NOMO-1 (cell line): ENCODE measurements around the gene PIGZ.
"Not testable (repeated sequence)": the region's sequence is repeated elsewhere in the genome, so short reads cannot be mapped to it uniquely, and the experiment has no call there.

ENCODE experiments used
- DNase-seq, 2 experiments: peaks; one replicate each; lab custom pipeline; 2025; ENCODE audit not compliant: unreplicated experiment in 2 of 2; lab: John Stamatoyannopoulos, UW

Gene PIGZ

DNA sequence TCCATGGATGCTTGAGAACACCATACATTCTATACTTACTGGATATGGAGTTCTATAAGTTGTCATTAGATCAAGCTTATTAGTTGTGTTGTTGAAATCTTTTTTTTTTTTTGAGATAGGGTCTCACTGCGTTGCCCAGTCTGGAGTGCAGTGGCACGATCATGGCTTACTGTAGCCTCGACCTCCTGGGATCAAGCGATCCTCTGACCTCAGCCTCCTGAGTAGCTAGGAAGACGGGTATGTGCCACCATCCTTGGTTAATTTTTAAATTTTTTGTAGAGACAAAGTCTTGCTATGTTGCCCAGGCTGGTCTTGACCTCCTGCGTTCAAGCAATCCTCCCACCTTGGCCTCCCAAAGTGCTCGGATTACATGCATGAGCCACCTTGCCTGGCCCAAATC, 13.8 kb downstream of the PIGZ start:
- DNase-seq = no peak

DNA sequence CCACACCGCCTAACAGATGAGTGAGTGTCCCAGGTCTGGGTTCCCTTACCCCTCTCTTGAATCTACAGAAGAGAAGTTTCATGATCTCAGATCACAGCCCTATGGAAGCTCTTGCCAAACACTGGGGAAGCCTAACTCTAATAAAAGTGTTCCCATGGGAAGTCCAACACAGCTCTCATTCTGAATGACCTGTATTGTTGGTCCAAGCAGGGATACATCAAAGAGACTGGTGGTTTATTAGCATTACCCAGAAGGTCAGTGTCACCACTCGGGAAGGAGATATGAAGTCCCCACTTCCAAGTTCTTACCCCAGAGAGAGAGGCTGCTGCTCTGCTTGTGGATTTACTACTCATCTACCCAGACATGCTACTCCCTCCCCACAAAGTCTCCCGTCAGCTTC, 17.3 kb downstream of the PIGZ start:
- no peak for DNase-seq

DNA sequence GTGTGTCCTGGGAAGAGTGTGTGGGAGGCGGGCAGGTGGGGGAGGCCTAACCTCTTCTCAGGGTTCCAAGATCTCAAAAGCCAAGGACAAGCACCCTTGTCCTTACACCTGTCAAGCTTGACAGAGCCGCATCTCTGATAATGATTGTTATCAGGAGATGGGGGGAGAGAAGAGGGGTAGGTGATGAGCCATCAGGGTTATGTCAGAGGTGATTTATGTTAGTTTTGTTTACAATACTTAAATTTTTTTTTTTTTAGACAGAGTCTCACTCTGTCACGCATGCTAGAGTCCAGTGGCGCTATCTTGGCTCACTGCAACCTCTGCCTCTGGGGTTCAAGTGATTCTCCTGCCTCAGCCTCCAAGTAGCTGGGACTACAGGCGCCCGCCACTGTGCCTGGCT, 18.9 kb downstream of the PIGZ start:
- no peak for DNase-seq

DNA sequence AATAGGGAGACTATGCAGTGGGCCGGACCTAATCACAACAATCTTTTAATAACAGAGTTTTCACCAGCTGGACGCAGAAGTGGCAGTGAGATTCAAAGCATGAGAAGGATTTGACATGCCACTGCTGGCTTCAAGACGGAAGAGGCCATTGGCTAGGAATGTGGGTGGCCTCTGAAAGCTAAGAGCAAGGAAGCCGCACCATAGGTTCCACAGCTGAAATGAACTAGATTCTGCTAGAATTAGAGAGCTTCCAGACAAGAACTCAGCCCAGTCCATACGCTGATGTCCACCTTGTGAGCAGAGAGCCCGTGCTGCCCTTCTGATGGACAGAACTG, 19.4 kb downstream of the PIGZ start:
- no peak for DNase-seq

DNA sequence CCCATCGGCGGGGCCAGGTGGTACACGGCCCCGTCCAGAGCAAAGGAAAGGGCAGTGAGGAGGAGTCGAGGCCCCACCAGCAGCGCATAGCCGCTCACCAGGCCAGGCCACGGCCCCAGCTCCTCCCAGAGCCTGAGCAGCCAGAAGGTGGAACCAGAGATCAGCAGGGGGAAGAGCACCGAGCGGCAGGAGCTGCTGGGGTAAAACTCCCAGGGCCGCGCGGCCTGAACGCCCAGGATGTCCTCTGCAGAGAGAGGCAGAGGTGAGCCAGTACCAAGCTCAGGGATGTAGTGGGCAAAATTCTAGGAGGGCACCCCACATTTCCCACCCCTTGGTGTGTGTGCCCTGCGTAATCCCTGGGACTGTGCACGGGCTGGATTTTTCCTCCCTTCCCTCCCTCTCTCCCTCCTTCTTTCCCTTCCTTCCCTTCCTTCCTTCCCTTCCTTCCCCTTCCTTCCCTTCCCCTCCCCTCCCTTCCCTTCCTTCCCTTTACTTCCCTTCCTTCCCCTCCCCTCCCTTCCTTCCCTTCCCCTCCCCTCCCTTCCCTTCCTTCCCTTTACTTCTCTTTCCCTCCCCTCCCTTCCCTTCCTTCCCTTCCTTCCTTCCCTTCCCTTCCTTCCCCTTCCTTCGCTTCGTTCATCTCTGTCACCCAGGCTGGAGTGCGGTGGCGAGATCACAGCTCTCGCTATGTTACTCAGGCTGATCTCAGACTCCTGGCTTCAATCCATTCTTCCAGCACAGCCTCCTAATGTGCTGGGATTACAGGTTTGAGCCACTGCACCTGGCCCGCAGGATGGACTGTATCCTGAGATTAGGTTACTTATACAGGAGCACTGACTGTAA, 20.0 kb downstream of the PIGZ start:
- DNase-seq = no peak

DNA sequence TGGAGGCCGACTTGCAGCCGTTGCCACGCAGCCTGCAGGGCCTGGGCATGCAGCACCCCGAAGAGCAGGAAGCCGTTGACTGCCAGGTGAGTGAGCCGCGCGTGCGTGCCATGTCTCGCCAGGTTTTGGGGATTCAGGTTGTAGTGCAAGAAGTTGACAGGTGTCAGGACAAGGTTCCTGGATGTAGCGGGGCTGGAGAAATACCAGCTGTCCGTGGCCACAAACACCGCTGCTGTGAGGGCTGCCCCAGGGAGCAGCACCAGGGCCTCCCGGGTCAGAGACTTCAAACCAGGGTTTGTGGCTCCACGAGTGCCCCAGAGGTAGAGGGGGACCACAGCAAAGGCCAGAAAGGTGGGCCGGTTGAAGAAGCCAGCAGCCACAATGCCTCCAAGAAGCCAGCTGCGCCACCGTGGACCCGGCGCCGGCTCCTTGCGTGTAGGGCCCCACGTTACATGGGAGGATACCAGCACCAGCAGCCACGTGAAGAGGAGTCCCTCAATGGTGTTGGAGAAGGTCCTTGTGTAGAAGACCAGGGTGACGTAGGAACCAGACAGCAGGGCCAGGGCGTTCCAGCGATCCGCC, 20.7 kb downstream of the PIGZ start:
- no peak for DNase-seq

DNA sequence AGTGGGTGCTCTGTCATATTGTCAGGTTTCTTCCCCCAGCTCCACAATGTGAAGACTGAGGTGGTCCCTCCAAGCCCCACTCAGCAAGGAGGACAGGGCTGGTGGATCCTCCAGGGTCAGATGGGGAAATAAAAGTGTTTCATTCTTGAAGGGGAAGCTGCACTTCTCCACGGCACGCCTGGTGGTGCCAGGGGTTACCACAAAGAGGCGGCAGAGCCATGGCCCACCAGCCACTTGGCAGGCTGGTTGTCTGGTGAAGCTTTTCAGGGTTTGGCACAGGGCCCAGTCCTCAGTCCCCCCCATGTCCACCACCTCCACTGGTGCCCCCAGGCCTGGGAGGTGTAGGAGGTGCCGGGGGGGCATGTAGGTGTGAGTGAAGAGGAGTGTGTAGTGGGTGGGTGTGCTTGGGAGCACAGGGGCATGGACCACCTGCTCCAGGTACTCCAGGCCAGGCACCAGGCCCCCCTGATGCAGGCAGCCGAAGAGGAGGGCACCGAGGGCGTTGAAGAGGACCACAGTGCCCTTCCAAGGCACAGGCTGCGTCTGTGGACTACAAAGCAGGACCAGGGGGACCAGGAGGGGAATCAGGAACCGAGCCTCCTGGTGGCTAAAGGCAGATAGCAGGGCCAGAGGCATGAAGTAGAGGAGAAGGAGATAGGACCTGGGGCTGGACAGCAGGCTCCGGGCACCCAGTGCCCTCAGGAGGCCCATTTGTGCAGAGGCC, 21.3 kb downstream of the PIGZ start:
- no peak for DNase-seq

DNA sequence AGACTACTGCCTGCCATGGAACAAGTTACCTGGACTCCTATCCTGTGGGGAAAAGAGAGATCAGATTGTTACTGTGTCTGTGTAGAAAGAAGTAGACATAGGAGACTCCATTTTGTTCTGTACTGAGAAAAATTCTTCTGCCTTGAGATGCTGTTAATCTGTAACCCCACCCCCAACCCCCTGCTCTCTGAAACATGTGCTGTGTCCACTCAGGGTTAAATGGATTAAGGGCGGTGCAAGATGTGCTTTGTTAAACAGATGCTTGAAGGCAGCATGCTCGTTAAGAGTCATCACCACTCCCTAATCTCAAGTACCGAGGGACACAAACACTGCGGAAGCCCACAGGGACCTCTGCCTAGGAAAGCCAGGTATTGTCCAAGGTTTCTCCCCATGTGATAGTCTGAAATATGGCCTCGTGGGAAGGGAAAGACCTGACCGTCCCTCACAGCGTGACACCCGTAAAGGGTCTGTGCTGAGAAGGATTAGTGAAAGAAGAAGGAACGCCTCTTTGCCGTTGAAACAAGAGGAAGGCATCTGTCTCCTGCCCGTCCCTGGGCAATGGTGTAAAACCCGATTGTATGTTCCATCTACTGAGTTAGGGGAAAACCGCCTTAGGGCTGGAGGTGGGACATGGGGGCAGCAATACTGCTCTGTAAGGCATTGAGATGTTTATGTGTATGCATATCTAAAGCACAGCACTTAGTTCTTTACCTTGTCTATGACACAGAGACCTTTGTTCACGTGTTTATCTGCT, 24.4 kb downstream of the PIGZ start:
- not testable (repeated sequence) for DNase-seq

DNA sequence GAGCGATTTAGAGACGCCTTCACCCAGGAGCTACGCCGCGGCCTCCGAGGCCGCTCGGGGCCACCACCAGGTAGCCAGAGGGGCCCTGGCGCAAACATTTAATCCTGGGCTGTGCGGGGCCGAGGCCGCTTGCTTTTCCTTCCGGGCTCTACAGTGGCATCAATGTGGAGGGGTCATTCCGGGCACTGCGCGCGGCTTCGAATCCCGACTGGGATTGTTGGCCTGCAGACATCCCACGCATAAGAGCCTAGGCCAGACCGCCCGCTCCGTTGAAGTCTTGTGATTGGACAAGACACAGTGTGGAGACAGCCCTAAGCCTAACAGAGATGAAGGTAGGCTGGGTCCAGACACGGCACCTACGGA, 25.7 kb downstream of the PIGZ start:
- DNase-seq = peak; percentile 34 to 37

DNA sequence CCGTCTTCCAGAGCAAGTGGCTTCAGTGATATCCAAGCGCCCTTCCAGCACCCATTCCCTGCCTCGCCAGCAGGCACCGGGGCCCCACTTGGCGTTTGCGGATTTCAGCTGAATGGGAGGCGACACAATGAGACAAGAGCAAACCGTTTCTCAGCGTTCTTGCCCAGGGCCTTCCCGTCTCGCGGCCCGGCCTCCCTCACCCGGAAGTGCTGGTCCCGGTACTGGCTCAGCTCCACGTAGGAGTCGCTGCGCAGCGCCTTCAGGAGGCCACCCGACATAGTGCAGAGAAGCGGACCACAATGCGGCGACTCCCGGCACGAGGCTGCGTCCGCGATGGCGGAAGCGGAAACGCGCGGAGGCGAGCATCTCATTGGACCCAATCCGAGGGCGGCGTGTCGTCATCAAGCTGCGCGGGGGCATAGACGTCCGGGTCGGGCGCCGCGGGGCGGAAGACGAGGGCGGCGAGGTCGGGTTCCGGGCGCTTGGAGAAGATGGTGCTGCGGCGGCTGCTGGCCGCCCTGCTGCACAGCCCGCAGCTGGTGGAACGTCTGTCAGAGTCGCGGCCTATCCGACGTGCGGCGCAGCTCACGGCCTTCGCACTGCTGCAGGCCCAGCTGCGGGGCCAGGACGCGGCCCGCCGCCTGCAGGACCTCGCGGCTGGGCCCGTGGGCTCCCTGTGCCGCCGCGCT, 26.3 kb downstream of the PIGZ start, which contains the start of gene NCBP2:
NCBP2 (minus strand) TSS at position 303 of the 689 bp plus-strand sequence; CDS start at position 278, 25 bp downstream.
- peak; percentile 98 to 100 for DNase-seq

DNA sequence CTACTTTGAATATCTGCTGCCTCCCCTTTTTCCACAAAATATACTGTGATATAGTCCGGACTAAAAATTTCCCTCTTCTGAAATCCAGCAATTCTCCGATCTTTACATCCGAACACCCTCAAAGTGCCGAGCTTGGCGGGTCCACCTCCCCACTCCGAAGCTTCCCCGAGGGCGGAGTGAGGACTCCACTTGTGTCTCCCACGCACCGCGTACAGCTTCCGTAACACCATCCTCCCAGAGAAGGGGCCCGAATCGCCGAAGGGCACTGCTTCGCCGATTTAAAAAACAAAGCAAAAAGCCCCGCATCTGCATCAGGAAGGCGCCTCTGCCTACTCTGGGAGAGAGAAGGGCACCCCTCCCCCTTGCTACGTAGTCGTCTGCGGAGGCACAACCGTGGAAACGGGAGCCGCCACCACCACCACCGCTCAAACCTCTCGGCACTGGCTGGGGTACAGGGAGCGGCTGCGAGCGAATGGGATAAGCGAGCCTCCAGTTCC, 26.9 kb downstream of the PIGZ start:
- DNase-seq = peak; percentile 78 to 79

DNA sequence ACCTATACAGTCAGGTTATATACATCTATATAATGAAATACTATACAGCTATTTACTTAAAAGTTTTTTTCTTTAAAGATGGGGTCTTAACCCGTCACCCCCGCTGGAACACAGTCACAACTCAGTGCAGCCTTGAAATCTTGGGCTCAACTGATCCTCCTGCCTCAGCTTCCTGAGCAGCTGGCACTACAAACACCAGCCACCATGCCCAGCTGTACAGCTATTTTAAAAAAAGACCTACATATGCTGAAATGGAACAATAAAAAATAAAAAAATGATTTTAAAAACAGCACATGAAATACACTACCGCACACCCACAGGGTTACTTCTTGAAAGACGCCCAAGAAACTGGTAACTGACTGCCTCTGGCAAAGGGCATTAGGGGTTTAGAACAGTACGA, 30.1 kb downstream of the PIGZ start:
- DNase-seq = no peak

DNA sequence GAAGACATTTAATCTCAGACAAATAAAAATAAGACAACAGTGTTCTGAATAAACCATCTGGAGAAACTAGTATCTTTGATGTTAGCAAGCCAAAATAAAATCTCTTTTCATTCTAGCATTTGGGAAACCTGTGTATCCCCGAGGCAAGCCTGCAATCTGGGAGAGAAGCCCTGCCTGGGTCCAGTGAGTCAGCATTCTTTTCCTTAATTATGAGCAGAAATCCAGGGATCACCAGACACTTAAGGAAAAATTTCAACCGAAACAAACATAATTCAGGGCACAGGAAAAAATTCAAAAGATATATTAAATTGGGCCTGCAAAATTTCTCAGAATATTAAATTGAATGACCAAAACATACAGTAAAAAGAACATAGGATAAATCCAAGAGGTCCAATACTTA, 30.5 kb downstream of the PIGZ start:
- DNase-seq = no peak

DNA sequence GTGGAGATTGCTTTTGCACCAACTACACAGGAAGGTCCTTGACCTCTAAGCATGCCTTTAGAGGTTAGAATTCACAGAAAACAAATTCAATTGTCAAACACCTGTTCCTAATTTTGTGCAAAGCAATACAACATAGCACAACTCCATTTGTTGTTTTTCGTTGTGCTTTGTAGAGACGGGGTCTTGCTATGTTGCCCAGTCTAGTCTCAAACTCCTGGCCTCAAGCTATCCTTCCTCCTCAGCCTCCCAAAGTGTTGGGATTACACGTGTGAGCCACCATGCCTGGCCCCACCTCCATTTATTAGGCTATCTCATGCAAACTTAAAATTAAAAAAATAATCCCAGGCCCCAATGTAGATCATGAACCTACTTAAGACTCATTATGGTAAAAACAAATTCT, 32.3 kb downstream of the PIGZ start:
- no peak for DNase-seq

DNA sequence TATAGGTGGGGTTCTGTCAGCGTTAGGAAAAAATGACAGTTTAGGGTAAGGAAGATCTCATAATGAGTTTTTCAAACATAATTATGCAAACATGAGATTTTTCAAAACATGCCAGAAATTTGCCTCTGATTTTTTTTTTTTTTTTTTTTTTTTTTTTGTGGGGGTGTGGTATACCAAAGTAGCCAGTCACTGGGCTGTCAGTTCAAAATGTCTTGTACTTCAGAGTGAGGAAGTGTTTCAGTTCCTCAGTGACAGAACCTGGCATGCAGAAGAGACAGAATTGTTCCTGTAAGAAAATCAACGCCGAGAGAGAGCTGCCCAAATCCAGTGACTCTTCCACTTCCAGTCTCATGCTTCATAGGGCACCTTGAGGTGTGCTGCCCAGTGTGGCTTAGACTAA, 36.0 kb downstream of the PIGZ start:
- DNase-seq = peak in 1 of 2 experiments; percentile 42

DNA sequence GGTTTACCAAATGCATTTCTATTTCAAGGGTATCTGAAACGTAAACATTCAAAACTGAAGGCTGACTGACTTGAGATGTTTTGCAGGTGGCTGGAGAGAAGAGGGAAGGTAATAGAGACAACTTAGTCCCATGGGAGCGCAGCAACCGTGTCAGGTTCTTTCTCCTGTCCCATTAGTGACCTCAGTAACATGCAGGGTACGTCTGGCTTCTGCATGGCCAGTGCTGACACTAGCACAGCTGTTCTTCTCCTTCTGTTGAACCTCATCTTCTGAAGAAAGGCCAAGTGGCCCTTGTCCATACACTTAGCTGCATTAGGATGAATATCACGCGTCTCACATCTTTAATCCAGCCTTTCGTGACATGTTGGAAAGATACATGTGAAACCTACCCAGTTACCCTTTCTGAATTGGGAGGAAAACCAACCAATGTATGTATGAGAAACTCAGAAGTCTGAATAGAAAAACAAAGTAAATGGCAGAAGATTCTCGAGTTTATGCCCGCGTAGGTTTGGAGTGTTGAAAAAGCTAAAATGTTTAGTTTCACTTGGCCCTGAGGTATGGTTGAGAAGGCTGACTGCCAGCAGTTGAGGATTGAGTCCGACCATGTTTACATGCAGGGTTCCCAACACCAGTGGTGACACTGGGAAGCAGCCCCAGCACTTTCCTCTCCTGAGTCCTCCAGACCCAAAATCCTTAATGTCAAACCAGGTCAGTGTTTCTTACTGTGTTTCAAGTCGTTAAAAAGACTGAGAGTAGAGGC, 36.6 kb downstream of the PIGZ start:
- no peak for DNase-seq

DNA sequence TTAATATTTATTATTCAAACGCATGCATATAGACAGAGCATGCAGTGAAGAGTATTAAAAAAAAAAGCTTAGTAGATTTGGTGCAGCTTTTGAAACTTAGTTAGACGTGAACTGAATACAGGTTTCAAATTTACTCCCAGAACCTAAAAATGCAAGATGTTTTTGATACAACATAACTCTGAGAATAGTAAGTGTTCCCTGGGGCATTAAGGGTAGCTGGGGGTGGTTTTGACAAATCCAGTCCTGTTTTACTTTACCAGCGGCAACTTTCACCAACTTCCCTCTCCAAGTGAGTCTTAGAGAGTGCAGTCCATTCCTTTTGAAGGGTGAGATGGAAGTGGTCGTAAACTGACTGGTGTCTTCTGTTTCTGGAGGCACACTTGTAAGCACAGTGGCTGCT, 37.5 kb downstream of the PIGZ start:
- DNase-seq = no peak

DNA sequence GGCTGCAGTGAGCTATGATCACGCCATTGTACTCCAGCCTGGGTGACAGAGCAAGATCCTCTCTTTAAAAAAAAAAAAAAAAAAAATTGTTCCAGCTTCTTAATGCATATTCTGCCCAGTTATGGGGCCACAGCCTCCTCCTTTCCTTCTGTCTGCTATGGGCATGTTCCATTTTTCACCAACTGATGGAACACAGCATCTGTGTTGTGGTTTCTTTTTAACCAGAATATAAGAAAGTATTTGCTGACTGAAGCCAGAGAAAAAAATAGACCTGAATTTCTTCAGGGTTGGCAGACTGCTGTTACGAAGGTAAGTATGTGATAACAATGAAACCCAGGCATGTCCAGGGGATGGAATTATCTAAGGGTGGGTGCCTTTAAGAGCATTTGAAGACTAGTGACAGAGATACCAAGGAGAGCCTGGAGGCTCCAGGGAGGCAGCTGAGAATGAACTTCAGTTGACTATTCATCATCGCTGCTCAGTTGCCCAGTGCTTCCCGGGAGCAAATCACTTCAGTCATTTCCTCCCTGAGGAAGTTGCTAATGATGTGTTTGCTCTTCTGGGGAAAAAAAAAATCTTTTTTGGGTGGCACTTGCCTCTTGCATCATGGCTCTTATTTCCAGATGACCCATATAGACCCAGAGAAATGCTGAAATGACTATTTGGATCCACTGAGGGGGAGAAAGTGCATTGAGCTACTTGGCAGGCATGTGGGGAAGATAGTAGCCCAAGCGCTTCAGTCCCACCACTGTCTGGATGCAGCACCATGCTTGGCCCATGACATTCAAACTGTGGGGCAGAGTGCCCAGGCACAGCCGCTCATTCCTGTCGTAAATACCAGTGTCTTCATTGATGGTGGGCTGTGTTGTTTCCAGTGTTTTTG, 40.8 kb downstream of the PIGZ start:
- no peak for DNase-seq

DNA sequence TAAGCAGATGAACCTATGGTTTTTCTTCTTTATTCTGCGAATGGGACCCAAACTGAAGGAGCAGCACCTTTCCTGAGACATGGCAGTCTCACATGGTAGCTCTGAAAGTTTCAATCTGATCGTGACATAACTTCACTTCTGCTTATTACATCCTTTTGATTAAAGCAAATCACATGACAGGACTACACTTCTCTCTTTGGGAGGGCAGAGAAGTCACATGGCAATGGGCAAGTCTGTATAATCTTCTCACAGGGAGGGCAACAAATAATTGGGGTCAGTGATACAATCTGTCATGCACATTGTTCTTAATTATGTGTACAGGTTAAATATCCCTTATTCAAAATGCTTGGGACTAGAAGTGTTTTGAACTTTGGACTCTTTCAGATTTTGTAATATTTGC, 47.9 kb downstream of the PIGZ start:
- peak; percentile 80 to 96 for DNase-seq
